Lower leg skin (tissue), 4 donors: ENCODE measurements around the gene CPSF3. TPM values are rescaled to one million over a fixed set of nuclear protein-coding genes. Genes with fewer than 3 reads are reported as not detected.

Experiments used
- DNase-seq, 2 donors: peaks; one replicate each; pipeline ENCODE4 v3.0.0-alpha.2; 2019; ENCODE audit warnings: low spot score in 2 of 2
- H3K4me3 ChIP-seq: fragments of 200-600 bp; sonication (generic); 2 replicates; pipeline ENCODE4 v1.5.1; 2017; ENCODE audit warnings: mild to moderate bottlenecking, low read depth; ENCODE audit not compliant: poor library complexity, severe bottlenecking
- CTCF ChIP-seq, 3 donors: fragments of 450-650 bp; IDR thresholded peaks; one replicate each; pipeline ENCODE4 v1.5.1; 2016; ENCODE audit warnings: antibody characterized with exemption in 3 of 3, mild to moderate bottlenecking in 3 of 3, moderate library complexity in 2 of 3
- POLR2A ChIP-seq, 2 donors: fragments of 450-650 bp; IDR thresholded peaks; one replicate each; pipeline ENCODE4 v1.6.1; 2016 to 2017; ENCODE audit warnings: antibody characterized with exemption in 2 of 2, mild to moderate bottlenecking in 1 of 2, moderate library complexity in 1 of 2
- WGBS, 2 donors: methylation state at CpG; one replicate each; pipeline ENCODE4 v1.1.5; 2018; 5-methylcytosine and 5-hydroxymethylcytosine counted together
- intact Hi-C: fragments of 100-400 bp; cut with DNase I; formaldehyde crosslinking; loops from one replicate; pipeline ENCODE4 v1.15.0; 2023; ENCODE audit warnings: low total_unique reads
- total RNA-seq, 4 donors: library from RNA; depleted of rRNA; stranded (reverse); fragments of >200 nt; gene quantifications; one replicate each; pipeline ENCODE4 v1.1.0, GENCODE V29; 2016

CPSF3 gene
- 10 to 100 TPM; 23.0 to 34.1 (median 26.2) TPM for total RNA-seq

GRCh38 chr2:9423100-9423921 is at the start of gene CPSF3, which contains the start of gene ITGB1BP1:
CPSF3 (plus strand) TSS chr2:9423654; CDS start chr2:9423774, 120 bp downstream.
ITGB1BP1 (minus strand) TSS chr2:9423528; CDS start chr2:9418697, 4,831 bp downstream.
- DNase-seq, result peak; percentile 96 to 99
- TF ChIP-seq CTCF (IDR thresholded peaks at IDR 0.05) (peak in 1 of 3 donors; percentile 39), POLR2A (IDR thresholded peaks at IDR 0.05) (no peak)
- H3K4me3 ChIP-seq, result peak within 1 kb of the TSS; percentile 89
- intact Hi-C loops, result no loop called here
- 0% methylated on average over 52 to 77 of the region's 91 CpGs for WGBS, 2 donors

- DNase-seq, result no peak
- no peak overlapping the region for H3K4me3 ChIP-seq
- intact Hi-C loops, result no loop called here
- TF ChIP-seq POLR2A (IDR thresholded peaks at IDR 0.05) (no peak), CTCF (IDR thresholded peaks at IDR 0.05) (no peak)
- WGBS, 2 donors, result 93 to 95% methylated on average over 18 of the region's 18 CpGs
Measured at GRCh38 chr2:9374071-9374730, 49.3 kb upstream of the CPSF3 start.

GRCh38 chr2:9375857-9376428 is 47.5 kb upstream of the CPSF3 start:
- intact Hi-C loops, result no loop called here
- 76 to 87% methylated on average over 3 to 4 of the region's 4 CpGs for WGBS, 2 donors

DNA sequence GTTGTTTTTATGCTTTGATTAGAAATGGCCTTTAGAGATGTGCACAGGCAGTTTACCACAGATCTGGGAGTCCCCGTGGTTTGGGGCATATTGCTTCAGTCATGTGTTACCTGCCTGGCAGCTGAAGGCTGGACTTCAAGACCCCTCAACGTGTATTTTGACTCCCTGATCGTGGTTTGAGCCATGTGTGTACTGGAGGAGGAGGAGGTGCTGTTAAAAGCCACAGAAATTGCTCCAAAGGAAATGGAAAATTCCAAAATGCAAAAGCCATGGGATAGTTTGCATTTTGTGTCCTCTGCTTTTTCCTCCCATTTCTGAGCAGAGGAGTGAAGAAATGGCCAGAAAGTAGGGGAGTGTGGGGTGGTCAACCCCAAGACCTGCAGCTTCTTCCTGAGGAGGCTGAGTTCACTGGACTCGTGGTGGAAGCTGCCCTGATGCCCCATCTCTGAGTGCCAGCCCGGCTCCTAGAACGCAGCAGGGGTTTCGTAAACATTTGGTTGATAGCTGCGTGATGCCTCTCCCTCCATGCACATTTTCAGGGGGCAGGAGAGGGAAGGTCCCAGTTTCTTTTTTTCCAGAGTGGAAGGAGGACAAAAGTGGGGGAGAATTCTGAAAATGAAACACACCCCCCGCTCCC is 45.9 kb upstream of the CPSF3 start:
- intact Hi-C loops, result no loop called here
- H3K4me3 ChIP-seq, result no peak overlapping the region
- DNase-seq, result no peak
- no peak for TF ChIP-seq CTCF (IDR thresholded peaks at IDR 0.05)
- TF ChIP-seq POLR2A (IDR thresholded peaks at IDR 0.05), result no peak
- WGBS, 2 donors, result 70 to 77% methylated on average over 9 of the region's 9 CpGs

More at GRCh38 chr2:9375857-9376428, 47.5 kb upstream of the CPSF3 start:
- no peak for DNase-seq
- H3K4me3 ChIP-seq, result no peak overlapping the region
- TF ChIP-seq CTCF (IDR thresholded peaks at IDR 0.05) (no peak), POLR2A (IDR thresholded peaks at IDR 0.05) (no peak)

DNA sequence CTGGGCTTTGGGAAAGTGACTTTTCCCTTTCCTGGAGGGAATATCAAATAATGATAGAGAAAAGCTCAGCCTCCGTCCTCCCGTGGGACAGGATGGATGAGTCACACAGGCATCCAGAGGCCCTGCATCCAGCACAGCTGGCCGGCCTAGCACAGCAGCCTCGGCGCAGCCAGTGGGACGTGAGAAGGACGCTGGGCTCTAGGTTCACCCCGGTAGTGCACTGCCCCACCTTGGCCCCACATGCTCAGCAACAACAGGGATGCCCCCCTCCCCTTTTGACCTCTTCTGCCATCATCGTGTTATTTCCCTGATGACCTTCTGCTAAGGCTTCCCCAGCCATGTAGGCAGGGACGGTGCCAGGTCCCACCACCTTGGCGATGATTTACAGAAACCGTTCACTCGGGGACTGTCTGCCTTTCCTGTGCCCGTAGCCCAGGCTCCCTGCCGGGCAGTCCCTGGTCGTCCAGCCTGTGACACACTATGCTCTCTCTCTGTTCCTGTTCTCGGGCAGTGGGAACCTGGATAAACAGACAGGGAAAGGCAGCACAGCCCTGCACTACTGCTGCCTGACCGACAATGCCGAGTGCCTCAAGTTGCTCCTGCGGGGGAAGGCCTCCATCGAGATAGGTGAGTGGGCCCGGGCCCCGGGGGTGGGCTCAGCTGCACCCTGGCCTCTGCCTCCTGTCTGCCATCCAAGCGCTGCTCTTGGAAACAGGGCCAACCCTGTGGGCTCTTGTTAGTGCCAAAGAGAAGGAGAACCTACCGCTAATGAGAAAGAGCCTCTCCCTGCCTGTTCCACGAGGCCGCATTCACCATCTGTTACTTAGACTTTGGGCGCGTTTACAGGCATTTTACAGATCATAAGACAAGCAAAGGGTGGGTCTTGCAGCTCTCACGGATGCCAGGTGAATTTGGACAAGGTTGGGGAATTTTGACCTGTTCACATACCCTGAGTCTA is 44.7 kb upstream of the CPSF3 start:
- 74 to 78% methylated on average over 30 of the region's 30 CpGs for WGBS, 2 donors
- TF ChIP-seq POLR2A (IDR thresholded peaks at IDR 0.05) (no peak), CTCF (IDR thresholded peaks at IDR 0.05) (no peak)
- peak; percentile 62 to 93 for DNase-seq
- no peak overlapping the region for H3K4me3 ChIP-seq
- intact Hi-C loops, result no loop called here
